Measurements from ENCODE around the gene DENND1A.

- no peak for TF ChIP-seq CTCF (IDR thresholded peaks at IDR 0.05; ENCODE audit: insufficient read depth, low read depth, low read length)
- no peak for TF ChIP-seq EZH2 (IDR thresholded peaks at IDR 0.05; ENCODE audit: insufficient read depth, low read length)
Observed at GRCh38 chr9:123426406-123426805, 503.5 kb downstream of the DENND1A start.

Data from astrocyte (in vitro differentiated cells and primary cell).